Stimulated activated CD4-positive, alpha-beta T cell treated with anti-CD3 and anti-CD28 coated beads, Interleukin-4, amount 100 ng/mL, for 4 hours (primary cell): ENCODE results near the gene MSANTD2.

Experiments
- DNase-seq, 2 experiments: peaks; one replicate each; pipeline ENCODE4 v3.0.0-alpha.2; 2020

Gene MSANTD2

DNA sequence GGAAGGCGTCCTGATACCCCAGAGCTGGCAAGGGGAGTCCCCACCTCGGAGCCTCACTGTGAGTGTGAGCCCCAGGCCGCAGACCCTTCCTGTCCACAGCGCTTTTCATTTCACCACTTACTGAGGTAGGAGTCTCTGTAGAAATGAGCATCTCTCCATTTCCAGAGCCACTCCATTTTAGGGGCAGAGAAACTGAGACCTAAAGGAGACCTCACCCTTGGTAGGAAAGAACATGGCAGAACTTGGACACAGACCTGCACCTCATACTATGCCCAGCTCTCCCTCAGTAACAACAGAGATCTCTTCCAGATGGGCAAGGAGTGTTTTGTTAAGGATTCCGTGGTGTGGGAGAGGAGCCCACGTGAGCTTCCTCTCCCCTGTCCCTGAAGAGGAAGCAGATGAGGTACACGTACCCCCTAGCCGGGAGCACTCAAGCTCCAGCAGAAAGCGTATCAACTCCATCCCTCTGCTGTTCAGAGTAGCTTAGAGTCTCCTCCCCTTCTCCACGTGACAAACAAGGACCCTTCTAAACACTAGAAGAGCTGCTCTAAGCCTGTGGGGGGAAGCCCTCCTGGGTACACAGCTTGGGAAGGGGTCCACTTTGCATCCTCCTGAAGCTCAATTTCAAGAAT is 47.6 kb downstream of the MSANTD2 start:
- DNase-seq, result no peak

DNA sequence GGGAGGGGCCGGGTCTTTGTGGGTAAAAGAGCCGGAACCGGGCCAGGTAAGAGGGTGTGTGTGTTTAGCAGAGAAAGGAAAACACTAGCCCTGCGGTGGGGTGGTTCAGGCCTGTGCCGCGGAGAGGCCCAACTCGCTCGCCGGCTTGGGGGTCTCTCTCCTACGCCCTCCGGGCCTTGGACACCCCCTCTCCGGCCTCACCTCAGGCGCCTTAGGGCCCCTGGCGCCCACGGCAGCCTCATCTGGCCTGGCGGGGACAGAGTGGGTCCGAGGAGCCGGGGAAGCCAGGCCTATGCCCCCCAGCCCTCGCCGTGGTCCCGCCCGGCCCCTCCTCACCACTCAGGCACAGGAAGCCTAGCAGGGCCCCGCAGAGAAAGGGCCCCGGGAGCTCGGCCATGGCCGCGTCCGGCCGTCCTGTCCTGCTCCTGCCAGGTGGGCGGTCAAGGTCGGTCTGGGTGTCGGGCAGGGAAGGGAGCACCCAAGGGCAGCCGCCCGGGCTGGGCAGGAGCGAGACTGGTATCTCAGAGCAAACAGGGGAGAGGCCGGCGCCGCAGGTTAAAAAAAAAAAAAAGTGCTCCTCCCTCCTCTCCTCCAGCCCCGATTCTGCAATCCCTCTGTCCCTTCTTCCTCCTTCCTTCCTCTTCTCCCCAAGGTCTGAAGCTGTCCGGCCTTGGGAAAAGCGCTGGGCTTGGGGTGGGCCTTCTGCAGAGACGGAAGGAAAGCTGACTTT is 48.3 kb downstream of the MSANTD2 start, which contains the start of gene VSIG2:
VSIG2 (minus strand) TSS at position 515 of the 730 bp plus-strand sequence; CDS start at position 397, 118 bp downstream.
- no peak for DNase-seq

DNA sequence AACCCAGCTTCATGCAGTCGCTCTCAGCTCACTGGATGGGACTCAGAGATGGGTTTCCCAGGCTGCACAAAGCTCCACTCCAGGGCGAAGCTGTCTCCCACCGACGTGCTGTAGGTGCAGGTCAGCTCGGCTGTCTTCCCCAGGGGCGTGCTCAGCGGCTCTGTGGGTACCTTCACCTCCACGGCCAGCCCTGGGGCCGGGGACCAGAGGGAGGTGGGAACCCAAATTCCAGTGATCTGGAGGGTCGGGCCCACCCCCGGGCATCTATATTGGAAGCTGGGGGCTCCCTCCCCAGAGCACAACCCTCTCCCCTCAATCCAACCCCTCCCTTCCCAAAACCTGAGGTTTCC is 48.8 kb downstream of the MSANTD2 start:
- no peak for DNase-seq

DNA sequence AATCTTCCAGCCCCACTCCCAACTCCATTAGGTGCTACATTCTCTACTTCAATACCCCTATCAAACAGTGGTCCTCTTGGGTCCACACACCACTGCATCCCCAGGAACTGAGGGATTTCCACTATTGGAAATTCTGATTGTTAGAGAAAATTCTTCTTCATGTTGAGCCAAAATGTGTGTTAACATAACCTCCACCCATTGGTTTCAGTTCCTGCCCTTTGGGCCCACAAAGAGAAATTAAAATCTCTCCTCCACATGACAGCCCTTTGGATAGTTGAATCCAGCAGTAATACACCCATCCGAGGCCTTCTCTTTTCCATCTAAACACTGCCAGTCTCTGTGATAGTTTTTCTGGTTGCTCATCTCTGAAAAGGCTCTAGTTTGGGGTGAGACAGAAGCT is 50.3 kb downstream of the MSANTD2 start:
- DNase-seq, result no peak

DNA sequence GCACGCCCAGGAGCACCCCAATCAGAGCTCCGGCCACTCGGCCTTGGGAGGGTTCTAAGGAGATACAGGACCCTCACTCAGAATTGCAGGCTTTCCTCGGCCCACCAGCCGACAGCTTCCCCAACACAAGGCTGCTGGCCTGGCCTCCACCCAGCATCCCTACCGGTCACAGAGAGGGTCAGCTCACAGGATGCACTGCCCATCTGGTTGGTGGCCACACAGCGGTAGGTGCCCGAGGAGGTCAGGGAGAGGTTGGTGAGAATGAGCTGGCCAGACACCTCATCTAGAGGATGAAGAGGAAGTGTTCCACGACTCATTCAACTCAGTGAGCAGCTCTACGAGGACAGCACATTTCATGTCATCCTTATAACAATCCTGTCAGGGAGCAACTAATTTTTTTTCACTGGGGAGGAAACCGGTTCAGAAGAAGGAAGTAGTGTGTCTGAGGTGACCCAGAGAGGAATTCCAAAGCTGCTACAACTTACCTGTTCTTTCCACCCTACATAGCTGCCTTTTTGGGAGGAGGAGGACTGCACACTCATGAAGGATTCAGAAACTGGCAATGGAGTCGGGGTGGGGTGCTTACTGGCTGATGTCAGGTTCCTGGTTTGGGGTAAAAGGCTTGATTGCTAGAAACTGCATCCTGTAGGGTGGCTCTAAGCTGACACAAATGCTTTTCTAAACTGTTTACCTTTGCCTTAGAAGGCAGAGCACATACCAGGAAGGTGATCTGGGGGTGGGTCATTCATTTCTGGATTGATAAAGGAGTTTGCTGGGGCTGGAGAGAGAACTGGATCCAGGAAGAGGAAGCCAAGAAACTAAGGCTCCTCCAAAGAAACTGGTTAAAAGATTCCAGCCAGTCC is 51.5 kb downstream of the MSANTD2 start:
- no peak for DNase-seq

DNA sequence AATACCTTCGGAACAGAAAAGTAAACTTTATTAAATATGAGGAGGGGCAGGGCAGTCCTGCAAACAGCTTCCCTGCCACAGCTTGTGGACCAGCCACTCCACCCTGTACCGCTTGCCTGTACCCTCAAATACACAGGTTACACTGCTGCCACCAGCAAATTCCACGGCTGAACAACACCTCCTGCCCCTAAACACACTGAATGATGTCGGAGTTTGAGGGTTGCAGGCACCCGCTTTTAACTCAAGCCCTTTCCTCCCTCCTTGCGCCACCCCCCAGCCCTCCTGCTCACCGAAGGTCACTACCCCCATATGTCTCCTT is 52.1 kb downstream of the MSANTD2 start:
- DNase-seq, result no peak

DNA sequence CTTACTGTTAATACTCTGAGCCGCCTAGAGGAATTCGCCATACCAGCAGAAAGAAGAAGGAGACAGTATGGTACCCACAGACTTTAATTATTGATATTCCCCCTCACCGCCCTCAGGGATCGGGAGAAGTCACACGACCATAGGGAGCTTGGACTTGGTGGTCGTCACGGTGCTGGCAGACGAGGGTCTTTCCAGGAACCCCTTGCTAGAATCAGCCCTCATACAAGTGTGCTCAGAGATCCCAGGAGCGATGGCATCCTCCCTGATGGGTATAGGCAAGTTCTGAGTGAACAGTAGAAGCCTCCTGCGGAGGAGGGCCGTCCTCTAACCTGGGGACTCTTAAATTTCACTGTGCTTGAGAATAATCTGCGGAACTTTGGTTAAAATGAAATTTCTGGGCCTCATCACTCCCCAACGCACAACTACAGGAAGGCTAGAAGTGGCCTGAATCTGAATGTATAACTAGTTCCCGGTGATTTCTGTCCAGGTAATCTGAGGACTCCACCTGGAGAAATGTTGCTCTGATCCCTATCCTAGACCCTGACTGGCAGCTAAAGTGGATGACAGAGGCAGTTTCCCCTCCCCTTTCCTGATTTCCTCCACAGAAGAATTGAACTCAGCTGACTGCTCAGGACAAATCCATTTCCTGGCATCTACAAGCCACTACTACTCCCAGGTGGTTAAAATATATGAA is 52.7 kb downstream of the MSANTD2 start:
- DNase-seq, result no peak

DNA sequence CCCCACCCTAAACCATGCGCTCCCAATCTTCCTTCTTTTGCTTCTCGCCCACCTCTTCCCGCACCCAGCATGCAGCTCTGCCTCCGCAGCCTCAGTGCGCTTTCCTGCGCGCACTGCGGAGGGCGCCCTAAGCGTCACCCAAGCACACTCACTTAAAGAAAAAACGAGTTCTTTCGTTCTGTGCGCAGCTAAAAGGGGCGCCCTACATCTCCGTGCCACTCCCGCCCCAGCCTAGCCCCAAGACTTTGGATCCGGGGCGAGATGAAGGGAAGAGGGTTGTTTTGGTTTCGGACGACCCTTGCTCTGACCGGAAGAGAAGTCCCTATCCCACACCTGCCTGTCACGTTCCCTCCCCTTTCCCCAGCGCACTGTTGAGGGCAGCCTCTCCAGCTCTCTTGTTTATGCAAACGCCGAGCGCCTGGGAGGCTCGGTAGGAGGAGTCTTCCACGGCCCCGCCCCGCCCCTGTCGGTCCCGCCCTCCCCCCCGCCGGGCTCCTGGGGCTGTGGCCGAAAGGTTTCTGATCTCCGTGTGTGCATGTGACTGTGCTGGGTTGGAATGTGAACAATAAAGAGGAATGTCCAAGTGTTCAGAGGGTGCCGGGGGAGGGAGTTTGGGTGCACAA is 53.5 kb downstream of the MSANTD2 start:
- peak; percentile 72 to 74 for DNase-seq

DNA sequence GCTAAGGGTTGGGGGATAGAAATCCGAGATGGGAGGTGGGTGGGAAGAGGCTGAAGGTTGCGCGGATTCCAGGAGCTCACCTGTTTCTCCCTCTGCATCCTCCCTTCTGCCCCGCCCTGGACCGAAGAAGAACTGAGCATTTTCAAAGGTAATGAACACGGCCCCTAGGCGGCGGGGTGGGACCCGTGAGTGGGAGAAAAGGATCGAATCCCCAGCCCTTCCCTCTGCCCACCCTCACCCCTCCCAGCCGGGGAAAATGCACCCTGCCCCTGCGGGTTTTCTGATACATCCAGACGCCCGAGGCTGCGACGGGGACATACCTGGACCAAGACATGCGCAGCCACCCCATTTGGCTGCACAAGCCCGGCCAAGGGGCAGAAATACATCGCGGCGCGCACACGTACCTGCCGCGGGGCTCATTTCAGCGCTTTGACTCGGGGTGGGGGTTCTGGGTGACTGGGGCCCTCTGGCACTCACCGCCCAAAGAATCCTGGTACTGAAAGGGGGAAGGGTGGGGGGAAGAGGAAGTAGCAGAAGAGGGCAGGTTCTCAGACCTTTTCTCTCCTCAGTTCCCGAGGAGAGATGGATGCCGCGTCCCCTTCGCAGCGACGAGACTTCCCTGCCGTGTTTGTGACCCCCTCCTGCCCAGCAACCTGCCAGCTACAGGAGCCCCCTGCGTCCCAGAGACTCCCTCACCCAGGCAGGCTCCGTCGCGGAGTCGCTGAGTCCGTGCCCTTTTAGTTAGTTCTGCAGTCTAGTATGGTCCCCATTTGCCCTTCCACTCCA is 54.2 kb downstream of the MSANTD2 start:
- DNase-seq, result peak; percentile 10 to 27

DNA sequence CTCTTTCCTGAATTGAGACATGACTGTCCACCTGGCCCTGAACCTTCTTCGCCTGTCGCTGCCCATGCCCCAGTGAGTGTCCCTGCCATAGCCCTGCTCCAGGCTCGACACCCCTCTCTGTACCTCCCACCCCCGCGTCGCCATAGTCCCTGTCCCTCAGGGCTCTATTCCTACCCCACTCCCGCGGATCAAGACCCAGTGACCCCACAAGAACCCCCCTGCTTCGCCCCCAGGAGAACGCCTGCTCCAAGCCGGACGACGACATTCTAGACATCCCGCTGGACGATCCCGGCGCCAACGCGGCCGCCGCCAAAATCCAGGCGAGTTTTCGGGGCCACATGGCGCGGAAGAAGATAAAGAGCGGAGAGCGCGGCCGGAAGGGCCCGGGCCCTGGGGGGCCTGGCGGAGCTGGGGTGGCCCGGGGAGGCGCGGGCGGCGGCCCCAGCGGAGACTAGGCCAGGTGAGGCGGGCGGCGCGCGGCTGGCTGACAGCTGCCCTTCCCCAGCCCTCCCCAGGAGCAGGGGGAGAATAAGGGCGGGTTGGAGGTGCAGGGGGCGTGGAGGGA is 54.9 kb downstream of the MSANTD2 start:
- no peak for DNase-seq

DNA sequence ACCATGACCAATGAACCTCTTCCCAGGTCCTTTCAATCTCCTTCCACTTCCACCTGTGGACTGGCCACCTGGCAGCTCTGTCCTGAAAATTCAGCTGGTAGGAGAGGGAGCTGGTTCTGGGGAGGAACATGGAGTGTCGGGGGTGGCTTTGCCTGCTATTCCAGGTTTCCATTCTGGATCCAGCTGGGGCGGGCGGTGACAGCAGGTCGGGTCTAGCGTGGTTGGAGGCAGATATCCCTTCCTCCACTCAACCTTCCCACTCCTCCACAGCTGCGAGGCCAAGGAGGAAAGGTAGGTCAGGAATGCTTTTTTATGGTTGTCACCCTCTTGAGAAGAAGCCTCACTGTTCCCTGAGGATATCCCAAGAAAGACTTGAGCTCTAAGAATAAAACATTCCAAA is 57.2 kb downstream of the MSANTD2 start:
- DNase-seq, result no peak

DNA sequence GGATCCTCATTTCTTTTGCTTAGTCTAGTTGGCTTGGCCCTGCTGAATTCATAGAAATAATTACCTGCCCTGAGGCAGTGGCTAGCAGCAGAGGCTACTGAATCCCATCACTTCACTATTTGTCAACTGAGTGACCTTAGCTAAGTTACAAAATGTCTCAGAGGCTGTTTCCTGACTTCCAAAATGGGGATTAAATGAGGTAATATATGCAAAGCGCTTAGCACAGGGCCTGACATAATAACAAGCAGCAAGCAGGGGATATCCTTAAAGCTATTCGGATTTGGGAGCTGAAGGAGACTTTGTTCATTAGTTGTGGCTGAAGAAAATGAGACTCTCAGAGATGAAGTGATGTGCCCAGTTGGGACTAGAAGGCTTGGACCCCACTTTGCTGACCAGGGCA is 57.7 kb downstream of the MSANTD2 start:
- DNase-seq, result no peak

DNA sequence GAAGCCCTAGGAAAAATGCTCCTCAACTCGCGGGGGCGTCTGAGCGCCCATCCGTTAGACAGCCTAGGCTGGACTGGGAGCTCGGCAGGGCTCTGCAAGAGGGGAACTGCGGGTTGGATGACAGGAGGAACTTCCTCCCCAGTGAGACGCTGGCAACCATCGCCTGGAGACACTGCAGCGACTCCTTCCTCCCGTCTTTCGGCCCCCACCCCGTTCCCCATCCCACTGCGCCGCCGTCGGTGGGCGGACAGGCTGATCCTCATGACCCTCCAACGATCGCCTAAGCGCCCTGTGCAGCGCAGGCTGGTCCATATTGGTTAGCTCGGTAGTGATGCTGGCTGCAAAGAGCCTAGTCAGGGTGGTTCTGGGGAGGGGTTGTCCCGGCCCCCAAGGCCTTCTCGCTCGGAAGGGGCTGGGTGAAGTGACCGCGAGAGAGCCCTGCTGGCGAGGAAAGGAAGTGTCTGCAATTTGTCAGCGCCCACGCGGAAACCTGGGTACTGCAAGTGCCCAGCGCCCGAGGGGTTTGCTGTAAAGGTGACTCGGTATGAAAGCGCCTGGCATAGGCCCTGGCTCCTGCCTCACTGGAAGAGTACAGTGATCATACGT is 59.8 kb downstream of the MSANTD2 start:
- DNase-seq, result peak; percentile 42 to 45

DNA sequence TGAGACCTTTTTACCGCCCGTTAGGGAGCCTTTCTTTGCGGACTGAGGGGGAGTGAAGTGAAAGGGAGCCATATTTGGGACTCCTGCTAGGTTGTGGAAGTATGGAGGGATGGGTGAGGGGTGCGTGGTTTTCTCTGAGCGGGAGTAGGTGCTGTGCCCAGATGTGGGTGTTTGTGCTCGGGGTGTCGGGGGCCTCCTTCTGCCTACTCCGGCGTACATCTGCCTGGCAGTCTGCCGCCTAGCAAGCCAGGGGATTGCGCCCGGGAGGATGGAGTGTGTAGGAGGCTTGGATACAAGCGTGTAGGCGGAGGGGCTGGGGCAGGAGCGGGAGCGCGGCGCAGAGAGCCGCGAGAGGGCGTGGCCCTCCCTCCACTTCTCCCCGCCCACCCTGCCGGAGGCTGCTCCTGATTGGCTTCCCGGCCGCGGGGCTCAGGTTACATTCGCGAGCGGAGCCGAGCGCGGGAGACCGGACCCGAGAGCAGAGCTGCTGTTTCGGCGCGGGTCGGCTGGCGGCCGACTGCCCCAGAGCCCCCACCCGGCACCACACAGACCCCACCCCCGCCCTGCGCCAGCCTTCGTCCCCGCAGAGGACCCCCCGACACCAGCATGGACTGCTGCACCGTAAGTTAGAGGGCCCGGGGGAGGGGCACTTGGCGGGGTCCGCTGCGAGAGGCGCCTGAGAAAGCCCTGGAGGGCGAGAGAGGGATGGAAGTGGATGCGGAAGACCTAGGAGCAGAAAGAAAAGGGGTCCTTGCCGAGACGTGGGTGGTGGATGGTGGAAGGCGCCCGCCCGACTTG is 60.5 kb downstream of the MSANTD2 start, which contains the start of gene NRGN:
NRGN (plus strand) TSS at position 464 of the 798 bp plus-strand sequence; CDS start at position 607, 143 bp downstream.
- DNase-seq, result peak; percentile 78

DNA sequence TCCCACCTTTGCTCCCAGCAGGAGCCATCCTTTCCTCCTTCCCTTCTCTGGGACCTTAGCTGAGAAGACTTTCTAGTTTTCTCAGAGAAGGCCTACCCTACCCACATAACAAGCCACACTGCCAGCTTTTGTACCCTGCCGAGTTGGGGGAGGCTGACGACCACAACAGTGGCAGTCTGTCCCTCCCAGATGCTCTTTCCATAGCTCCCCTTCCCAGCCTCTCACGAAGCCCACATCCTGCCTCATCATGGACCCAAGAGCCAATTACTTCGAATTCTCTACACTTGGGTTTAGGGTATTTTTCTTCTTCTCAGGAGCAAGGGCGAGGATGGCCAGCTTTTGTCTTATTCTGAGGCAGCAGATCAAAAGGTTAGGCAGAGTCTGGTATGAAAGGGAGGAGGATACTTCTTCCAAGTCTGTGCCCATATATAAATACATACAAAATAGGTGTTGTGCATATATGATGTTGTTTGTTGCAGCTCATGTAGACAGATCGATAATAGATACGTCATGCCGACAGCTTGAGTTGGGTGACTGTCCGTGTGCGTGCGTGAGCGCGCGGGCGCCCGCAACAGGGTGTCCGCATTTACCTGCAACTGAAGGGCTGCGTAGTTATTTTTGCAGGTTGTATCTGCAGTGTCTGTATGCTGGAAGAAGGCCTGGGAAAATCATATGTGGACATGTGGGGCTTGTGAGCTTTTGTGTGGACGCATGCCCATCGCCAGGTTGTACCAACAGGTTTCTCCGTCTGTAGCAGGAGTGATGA is 61.3 kb downstream of the MSANTD2 start:
- no peak for DNase-seq

DNA sequence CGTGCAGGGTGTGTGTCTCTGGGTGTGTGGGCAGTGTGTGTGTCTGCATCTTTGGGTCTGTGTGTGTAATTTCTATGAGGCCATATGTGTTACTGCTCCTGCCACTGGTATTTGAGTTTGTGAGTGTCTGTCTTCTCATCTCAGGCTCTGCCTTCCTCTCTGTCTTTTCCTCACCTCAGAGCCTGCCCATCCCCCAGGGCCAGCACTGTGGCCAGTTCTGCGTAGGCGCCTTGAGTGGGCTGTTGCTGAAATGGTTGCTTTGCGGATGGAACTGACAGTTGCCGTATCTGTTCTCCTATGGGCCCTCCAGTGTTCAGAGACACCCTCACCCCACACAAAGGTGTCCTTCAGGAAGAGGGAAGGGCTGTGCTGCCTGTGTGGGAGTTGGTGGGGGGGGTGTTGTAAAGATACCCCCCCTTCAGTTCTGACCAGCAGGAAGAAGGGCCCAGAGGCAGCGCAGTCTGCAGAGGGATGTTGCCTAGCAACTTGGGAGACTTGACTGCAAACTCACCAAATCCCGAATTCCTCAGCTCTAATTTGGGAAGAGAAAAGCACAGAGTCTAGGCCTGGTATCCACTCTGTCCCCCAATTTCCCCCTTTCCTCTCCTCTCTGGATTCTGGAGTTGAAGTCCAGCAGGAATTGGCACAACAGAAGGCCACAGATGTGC is 62.4 kb downstream of the MSANTD2 start:
- no peak for DNase-seq

DNA sequence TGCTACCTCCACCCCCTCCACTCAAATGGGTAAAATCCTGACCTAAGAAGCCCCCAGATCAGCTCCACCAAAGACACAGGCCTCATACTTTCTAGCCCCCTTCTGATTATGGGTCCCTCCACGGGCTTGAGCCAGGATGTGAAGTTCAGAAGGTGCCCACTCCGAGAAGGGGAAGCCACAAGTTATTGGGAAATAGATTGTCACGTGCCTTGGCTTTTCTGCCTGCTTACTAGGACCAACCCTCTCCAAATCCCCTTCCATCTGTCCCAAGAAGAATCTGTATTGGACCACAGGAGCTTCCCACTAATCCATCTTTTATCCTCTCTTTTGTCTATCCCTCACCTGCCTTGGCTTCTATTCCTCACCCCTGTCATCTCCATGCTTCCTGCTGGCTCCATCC is 63.5 kb downstream of the MSANTD2 start:
- DNase-seq, result no peak

DNA sequence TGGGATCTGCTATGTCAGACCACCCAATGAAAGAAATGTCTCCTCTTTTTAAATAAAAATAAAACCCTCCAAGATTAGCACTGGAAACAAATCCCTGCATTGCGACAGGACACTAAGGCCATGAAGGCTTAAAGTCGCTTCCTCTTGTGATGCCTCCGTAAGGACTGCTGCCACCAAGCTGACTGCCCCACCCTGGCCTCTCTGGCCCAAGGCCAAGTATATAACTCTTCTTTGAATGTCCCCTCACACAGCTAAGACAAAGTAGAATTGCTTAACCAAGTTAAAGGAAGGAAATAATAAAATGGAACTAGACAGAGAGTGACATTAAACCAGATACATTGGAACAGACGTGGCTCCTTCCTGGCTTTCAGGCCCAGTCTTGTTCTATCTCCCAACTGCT is 68.0 kb downstream of the MSANTD2 start:
- DNase-seq, result no peak

DNA sequence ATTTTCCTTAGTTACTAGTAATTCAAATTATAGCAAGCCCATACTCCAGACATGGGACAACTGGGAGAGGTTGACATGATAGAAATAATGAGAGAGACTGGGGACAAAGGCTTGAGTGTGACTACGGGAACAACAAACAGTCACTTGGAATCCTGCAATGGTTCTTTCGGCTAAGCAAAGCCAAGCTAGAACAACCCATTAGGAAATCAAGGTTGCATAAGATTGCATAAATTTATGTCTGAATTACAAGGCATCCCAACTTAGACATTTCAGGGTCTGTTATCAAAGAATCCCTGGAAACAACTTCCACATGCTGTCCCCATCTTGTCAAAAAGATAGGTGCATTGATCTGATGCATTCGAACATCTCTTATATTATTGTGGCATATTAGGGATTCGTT is 70.6 kb downstream of the MSANTD2 start:
- no peak for DNase-seq
